Measurements from ENCODE around the gene CBY1. TPM values are rescaled to one million over a fixed set of nuclear protein-coding genes. Genes with fewer than 3 reads are reported as not detected.

The CBY1 gene
- total RNA-seq, 1 experiment from 2014 or later: 12.9 TPM

DNA sequence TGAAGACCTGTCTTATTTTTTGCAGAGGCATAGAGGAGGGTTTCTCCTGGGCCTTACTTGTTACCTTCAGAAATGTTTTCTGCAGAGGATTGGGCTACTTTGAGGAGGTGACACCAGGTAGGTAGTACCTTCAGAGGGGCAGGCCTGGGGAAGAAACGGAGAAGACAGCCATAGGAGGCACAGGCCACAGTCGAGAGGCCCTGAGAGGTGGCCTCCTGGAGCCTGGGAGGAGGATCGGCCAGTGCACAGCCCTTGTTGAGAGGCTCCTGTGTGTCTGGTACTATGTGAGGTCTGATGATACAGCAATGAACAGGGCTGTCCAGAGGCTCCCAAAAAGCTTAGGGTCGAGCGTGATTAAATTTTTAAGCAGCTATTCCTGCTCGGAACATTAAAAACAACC, 60.8 kb downstream of the CBY1 start:
- CTCF ChIA-PET: no interaction called here
- Histone ChIP-seq H3K9ac (ENCODE audit: low read length) (no peak overlapping the region), H3F3A (ENCODE audit: low read length, unreplicated experiment) (no peaks in the 10 kb centered on the region), H3K9me2 (replicated peaks; ENCODE audit: low read length) (no peaks in the 10 kb centered on the region), H4K20me1 (ENCODE audit: low read length) (peaks cover 15% of the 10 kb centered on the region; the same call in 1 of the 2 replicates), H3K79me2 (ENCODE audit: low read length) (peaks cover 48% of the 10 kb centered on the region), H3K4me2 (ENCODE audit: low read length) (no peak overlapping the region), H3K27ac (ENCODE audit: low read length) (no peak overlapping the region), H3K9me3 (ENCODE audit: low read length) (no peaks in the 10 kb centered on the region), H3K4me3 (ENCODE audit: low read length) (no peak overlapping the region), H3K4me1 (ENCODE audit: insufficient read depth, low read length) (peaks cover 22% of the 10 kb centered on the region), H3K36me3 (ENCODE audit: low read depth, low read length) (peaks cover 12% of the 10 kb centered on the region), H2AFZ (ENCODE audit: low read length) (no peak overlapping the region), H3K27me3 (ENCODE audit: low read length) (no peaks in the 10 kb centered on the region)
- DNase-seq: no peak
- intact Hi-C loops (cut with micrococcal nuclease): no loop called here
- no peak for ATAC-seq
- BruUV-seq (replicated peaks): no TSS peak
- POLR2A ChIA-PET (ENCODE audit: unreplicated experiment): no interaction called here
- TF ChIP-seq EZH2 (IDR thresholded peaks at IDR 0.05; ENCODE audit: low read length, unreplicated experiment): no peak
- no peak for TF ChIP-seq EZH2phosphoT487 (IDR thresholded peaks at IDR 0.05; ENCODE audit: borderline replicate concordance, low read length)
- no peak for TF ChIP-seq CTCF (conservative IDR thresholded peaks at IDR 0.05; ENCODE audit: low read depth, low read length)

DNA sequence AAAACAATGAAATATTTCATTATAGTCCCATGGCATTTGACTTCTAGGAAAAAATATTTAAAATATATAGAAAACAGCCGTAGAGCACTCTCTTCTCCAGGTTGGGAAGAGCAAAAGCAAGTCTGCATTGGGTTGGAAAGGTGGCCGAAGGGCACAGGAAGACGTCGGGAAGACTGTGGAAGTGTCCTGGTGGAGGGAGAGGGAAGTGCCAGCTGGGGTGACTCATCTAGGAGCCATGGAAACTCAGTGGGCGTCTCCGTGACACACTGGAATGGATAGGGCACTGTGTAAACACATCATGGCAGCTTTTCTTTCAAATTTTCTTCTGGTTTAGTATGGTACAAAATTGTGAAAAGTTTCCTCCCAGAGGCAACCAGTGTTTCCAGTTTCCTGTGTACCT, 62.0 kb downstream of the CBY1 start:
- H3K27me3 ChIP-seq (ENCODE audit: low read length): no peaks in the 10 kb centered on the region
- peaks cover 22% of the 10 kb centered on the region for H3K4me1 ChIP-seq (ENCODE audit: insufficient read depth, low read length)
- H3K4me2 ChIP-seq (ENCODE audit: low read length): peak overlapping the region; percentile 59
- intact Hi-C loops (cut with micrococcal nuclease): no loop called here
- H3K79me2 ChIP-seq (ENCODE audit: low read length): peaks cover 36% of the 10 kb centered on the region
- 0 out of 2 replicates have a peak, but pooled peaks cover 5% of the 10 kb centered on the region for H4K20me1 ChIP-seq (ENCODE audit: low read length)
- no peaks in the 10 kb centered on the region for H3K9me3 ChIP-seq (ENCODE audit: low read length)
- peaks cover 19% of the 10 kb centered on the region for H3K36me3 ChIP-seq (ENCODE audit: low read depth, low read length)
- peak; percentile 100 for ATAC-seq
- ChIA-PET CTCF (interaction anchor here (0.5 to 1.3 kb wide), 3 partner anchors 11 to 604 kb away, joined by 3 to 7 read pairs (median 3); no protein-coding TSS in a partner anchor), POLR2A (ENCODE audit: unreplicated experiment) (interaction anchor here (0.6 to 0.7 kb wide), 3 partner anchors 9 to 137 kb away, joined by 3 read pairs; no protein-coding TSS in a partner anchor)
- DNase-seq: peak; percentile 85
- H3F3A ChIP-seq (ENCODE audit: low read length, unreplicated experiment): no peaks in the 10 kb centered on the region
- H2AFZ ChIP-seq (ENCODE audit: low read length): no peak overlapping the region
- peak overlapping the region; percentile 45 for H3K27ac ChIP-seq (ENCODE audit: low read length)
- H3K9ac ChIP-seq (ENCODE audit: low read length): no peak overlapping the region
- H3K4me3 ChIP-seq (ENCODE audit: low read length): no peak overlapping the region
- no TSS peak for BruUV-seq (replicated peaks)
- TF ChIP-seq CTCF (conservative IDR thresholded peaks at IDR 0.05; ENCODE audit: low read depth, low read length) (peak; percentile 48), EZH2 (IDR thresholded peaks at IDR 0.05; ENCODE audit: low read length, unreplicated experiment) (no peak)
- no peaks in the 10 kb centered on the region for H3K9me2 ChIP-seq (replicated peaks; ENCODE audit: low read length)

- no peaks in the 10 kb centered on the region for H3F3A ChIP-seq (ENCODE audit: low read length, unreplicated experiment)
- intact Hi-C loops (cut with micrococcal nuclease): no loop called here
- H3K79me2 ChIP-seq (ENCODE audit: low read length): peaks cover 28% of the 10 kb centered on the region
- POLR2A ChIA-PET (ENCODE audit: unreplicated experiment): no interaction called here
- ATAC-seq: no peak
- no peak overlapping the region for H3K9ac ChIP-seq (ENCODE audit: low read length)
- no peak for DNase-seq
- no peak overlapping the region for H3K4me2 ChIP-seq (ENCODE audit: low read length)
- CTCF ChIA-PET: no interaction called here
- H3K9me3 ChIP-seq (ENCODE audit: low read length): no peaks in the 10 kb centered on the region
- H4K20me1 ChIP-seq (ENCODE audit: low read length): no peaks in the 10 kb centered on the region
- peak overlapping the region; percentile 16; the same call in 1 of the 2 replicates for H3K27ac ChIP-seq (ENCODE audit: low read length)
- no peaks in the 10 kb centered on the region for H3K27me3 ChIP-seq (ENCODE audit: low read length)
- H3K4me1 ChIP-seq (ENCODE audit: insufficient read depth, low read length): peaks cover 22% of the 10 kb centered on the region
- no peak for TF ChIP-seq EZH2phosphoT487 (IDR thresholded peaks at IDR 0.05; ENCODE audit: borderline replicate concordance, low read length)
- H3K36me3 ChIP-seq (ENCODE audit: low read depth, low read length): peaks cover 19% of the 10 kb centered on the region
- BruUV-seq (replicated peaks): no TSS peak
- no peaks in the 10 kb centered on the region for H3K9me2 ChIP-seq (replicated peaks; ENCODE audit: low read length)
- no peak overlapping the region for H2AFZ ChIP-seq (ENCODE audit: low read length)
- H3K4me3 ChIP-seq (ENCODE audit: low read length): no peak overlapping the region
Observed at GRCh38 chr22:38719196-38719595, 62.8 kb downstream of the CBY1 start.

Data from PC-3 (cell line).